ENCODE data around the gene LRRIQ1.

Gene LRRIQ1

DNA sequence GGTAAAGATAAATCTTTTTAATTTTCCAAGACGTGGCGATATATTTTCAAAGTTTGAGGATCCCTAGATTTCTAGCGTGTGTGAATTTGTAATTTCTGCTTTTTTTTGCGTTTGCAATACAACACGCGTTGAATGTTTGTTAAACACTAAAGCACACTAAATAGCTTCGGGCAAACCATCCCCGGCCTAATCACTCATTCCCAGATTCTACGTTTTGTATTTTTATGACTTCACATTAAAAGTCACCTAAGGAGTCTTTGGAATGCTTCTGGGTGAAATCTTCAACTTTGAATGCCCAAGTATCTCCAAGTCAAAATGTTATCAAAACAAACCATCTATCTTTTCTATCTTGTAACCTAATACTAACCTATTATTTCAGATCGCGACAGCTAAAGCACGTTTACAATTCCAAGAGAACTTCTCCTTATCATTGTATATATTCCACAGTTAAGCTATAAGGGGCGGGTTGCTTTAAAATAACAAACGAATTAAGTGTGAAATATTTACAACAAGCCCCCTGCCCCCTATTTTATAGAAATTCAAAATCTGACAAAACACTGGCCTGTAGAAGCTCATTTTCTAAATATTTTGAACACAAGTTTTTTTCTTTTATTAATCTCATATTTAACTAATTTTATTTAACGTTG, 245.0 kb downstream of the LRRIQ1 start:
- H3K27me3 ChIP-seq (ENCODE audit: insufficient read depth, low read length): no peaks in the 10 kb centered on the region; the same call in none of the 2 replicates
- H3K4me3 ChIP-seq (ENCODE audit: low read depth, low read length, poor library complexity, severe bottlenecking): no peak overlapping the region
- no peak overlapping the region for H3K27ac ChIP-seq (ENCODE audit: low read depth, low read length, poor library complexity, severe bottlenecking)
- no peak overlapping the region for H2AFZ ChIP-seq (ENCODE audit: low read length)
- no peaks in the 10 kb centered on the region for H3K4me1 ChIP-seq (ENCODE audit: insufficient read depth, low read length, severe bottlenecking)
- no peak overlapping the region for H3K4me2 ChIP-seq (ENCODE audit: low read length)
- H3K9me2 ChIP-seq (ENCODE audit: low read depth, low read length): no peaks in the 10 kb centered on the region
- H3K36me3 ChIP-seq (ENCODE audit: insufficient read depth, low read length): no peaks in the 10 kb centered on the region
- no peaks in the 10 kb centered on the region for H4K20me1 ChIP-seq (ENCODE audit: insufficient read depth, low read length)
- no peaks in the 10 kb centered on the region for H3K79me2 ChIP-seq (ENCODE audit: insufficient read depth, low read length)
- no peak for TF ChIP-seq EZH2 (IDR thresholded peaks at IDR 0.05; ENCODE audit: borderline replicate concordance, low read length)
- TF ChIP-seq CTCF (IDR thresholded peaks at IDR 0.05; ENCODE audit: low read length): no peak
- no peak overlapping the region for H3K9ac ChIP-seq (ENCODE audit: low read length)
- H3K9me3 ChIP-seq (ENCODE audit: low read length): no peaks in the 10 kb centered on the region
- no peaks in the 10 kb centered on the region for H3F3A ChIP-seq (ENCODE audit: insufficient read depth, low read length)

DNA sequence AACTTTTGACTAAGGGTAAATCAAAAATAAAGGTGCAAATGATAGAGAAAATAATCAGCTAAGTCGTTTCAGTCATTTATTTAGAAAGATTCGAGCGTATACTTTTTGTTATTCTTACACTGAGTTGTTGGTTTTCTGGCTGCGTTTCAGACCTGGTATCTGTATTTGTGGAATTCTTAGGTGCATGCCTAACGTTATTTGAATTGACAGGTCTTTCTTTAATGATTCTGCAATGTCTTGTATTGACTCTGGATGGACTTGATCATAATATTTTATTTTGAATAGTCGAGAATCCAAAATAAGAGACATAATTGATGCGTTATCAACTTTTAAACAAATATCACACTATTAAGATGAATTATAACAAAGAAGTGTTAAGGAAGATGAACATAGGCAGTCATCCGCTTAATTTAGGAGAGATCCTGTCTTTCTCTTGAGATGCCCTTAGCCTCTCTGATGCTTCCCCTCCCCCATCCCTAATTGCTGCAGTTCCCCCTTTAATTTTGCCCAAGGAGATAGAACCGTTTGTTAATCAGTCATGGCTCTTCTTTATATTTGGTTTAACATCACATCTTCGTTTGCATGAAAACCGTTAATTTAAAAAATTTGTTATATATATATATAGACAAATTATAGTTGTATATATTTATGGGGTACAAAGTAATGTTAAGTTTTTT, 245.6 kb downstream of the LRRIQ1 start:
- H3K4me1 ChIP-seq (ENCODE audit: insufficient read depth, low read length, severe bottlenecking): no peaks in the 10 kb centered on the region
- no peaks in the 10 kb centered on the region for H3K36me3 ChIP-seq (ENCODE audit: insufficient read depth, low read length)
- H3K27ac ChIP-seq (ENCODE audit: low read depth, low read length, poor library complexity, severe bottlenecking): no peak overlapping the region
- TF ChIP-seq CTCF (IDR thresholded peaks at IDR 0.05; ENCODE audit: low read length) (no peak), EZH2 (IDR thresholded peaks at IDR 0.05; ENCODE audit: borderline replicate concordance, low read length) (no peak)
- no peaks in the 10 kb centered on the region; the same call in none of the 2 replicates for H3K27me3 ChIP-seq (ENCODE audit: insufficient read depth, low read length)
- no peak overlapping the region for H2AFZ ChIP-seq (ENCODE audit: low read length)
- no peaks in the 10 kb centered on the region for H3K9me2 ChIP-seq (ENCODE audit: low read depth, low read length)
- no peaks in the 10 kb centered on the region for H3K9me3 ChIP-seq (ENCODE audit: low read length)
- no peaks in the 10 kb centered on the region for H3K79me2 ChIP-seq (ENCODE audit: insufficient read depth, low read length)
- H3K4me3 ChIP-seq (ENCODE audit: low read depth, low read length, poor library complexity, severe bottlenecking): no peak overlapping the region
- no peak overlapping the region for H3K9ac ChIP-seq (ENCODE audit: low read length)
- no peaks in the 10 kb centered on the region for H3F3A ChIP-seq (ENCODE audit: insufficient read depth, low read length)
- H3K4me2 ChIP-seq (ENCODE audit: low read length): no peak overlapping the region
- H4K20me1 ChIP-seq (ENCODE audit: insufficient read depth, low read length): no peaks in the 10 kb centered on the region

DNA sequence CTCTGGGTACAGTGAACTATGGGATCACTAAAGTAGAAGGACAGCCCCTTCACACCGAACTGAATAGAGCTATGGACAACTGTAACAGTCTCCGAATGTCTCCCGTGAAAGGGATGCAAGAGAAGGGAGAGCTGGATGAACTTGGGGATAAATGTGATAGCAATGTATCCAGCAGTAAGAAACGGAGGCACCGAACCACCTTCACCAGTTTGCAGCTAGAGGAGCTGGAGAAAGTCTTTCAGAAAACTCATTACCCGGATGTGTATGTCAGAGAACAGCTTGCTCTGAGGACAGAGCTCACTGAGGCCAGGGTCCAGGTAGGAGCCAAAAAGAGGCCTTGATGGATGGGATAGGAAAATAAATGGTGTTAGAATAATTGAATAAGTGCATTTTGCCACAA, 247.4 kb downstream of the LRRIQ1 start:
- Histone ChIP-seq H4K20me1 (ENCODE audit: insufficient read depth, low read length) (no peaks in the 10 kb centered on the region), H3K9me2 (ENCODE audit: low read depth, low read length) (no peaks in the 10 kb centered on the region), H3K9ac (ENCODE audit: low read length) (no peak overlapping the region), H3K27ac (ENCODE audit: low read depth, low read length, poor library complexity, severe bottlenecking) (no peak overlapping the region), H3K36me3 (ENCODE audit: insufficient read depth, low read length) (no peaks in the 10 kb centered on the region), H3F3A (ENCODE audit: insufficient read depth, low read length) (no peaks in the 10 kb centered on the region), H3K4me1 (ENCODE audit: insufficient read depth, low read length, severe bottlenecking) (no peaks in the 10 kb centered on the region), H3K4me3 (ENCODE audit: low read depth, low read length, poor library complexity, severe bottlenecking) (no peak overlapping the region), H3K4me2 (ENCODE audit: low read length) (no peak overlapping the region), H3K9me3 (ENCODE audit: low read length) (no peaks in the 10 kb centered on the region), H3K27me3 (ENCODE audit: insufficient read depth, low read length) (no peaks in the 10 kb centered on the region; the same call in 1 of the 2 replicates), H3K79me2 (ENCODE audit: insufficient read depth, low read length) (no peaks in the 10 kb centered on the region), H2AFZ (ENCODE audit: low read length) (no peak overlapping the region)
- TF ChIP-seq CTCF (IDR thresholded peaks at IDR 0.05; ENCODE audit: low read length) (no peak), EZH2 (IDR thresholded peaks at IDR 0.05; ENCODE audit: borderline replicate concordance, low read length) (no peak)
